GM23338 (cell line): ENCODE results near the gene POLG2. TPM values are rescaled to one million over a fixed set of nuclear protein-coding genes. Genes with fewer than 3 reads are reported as not detected.

ENCODE experiments used
- ATAC-seq: fragments of 200-7000 bp; cut with Tn5 transposase; 3 replicates; pipeline ENCODE4 v1.9.1; 2020
- DNase-seq: peaks from one replicate; pipeline ENCODE4 v3.0.0-alpha.2; 2015; ENCODE audit warnings: low spot score
- H2AFZ ChIP-seq: fragments of 200-600 bp; sonication (generic); 2 replicates; pipeline ENCODE4 v1.8.0; 2016; ENCODE audit warnings: antibody characterized with exemption, mild to moderate bottlenecking, moderate library complexity
- H3F3A ChIP-seq: fragments of 200-600 bp; sonication (generic); replicated peaks from 2 replicates; pipeline ENCODE4 v1.8.0; 2017; ENCODE audit warnings: antibody characterized with exemption, mixed run types, low read depth
- H3K27ac ChIP-seq: fragments of 200-600 bp; sonication (generic); 2 replicates; pipeline ENCODE4 v1.6.1; 2016; ENCODE audit warnings: low read depth
- H3K27me3 ChIP-seq: fragments of 200-600 bp; sonication (generic); 2 replicates; pipeline ENCODE4 v1.8.0; 2016; ENCODE audit warnings: mild to moderate bottlenecking, mixed run types, moderate library complexity; ENCODE audit not compliant: insufficient read depth
- H3K36me3 ChIP-seq: fragments of 200-600 bp; sonication (generic); 2 replicates; pipeline ENCODE4 v1.8.0; 2016; ENCODE audit warnings: mild to moderate bottlenecking; ENCODE audit not compliant: insufficient read depth
- H3K4me1 ChIP-seq: fragments of 200-600 bp; sonication (generic); 2 replicates; pipeline ENCODE4 v1.8.0; 2016; ENCODE audit warnings: mild to moderate bottlenecking, moderate library complexity; ENCODE audit not compliant: insufficient read depth
- H3K4me2 ChIP-seq: fragments of 200-600 bp; sonication (generic); 2 replicates; pipeline ENCODE4 v1.7.1; 2017; ENCODE audit warnings: mixed run types
- H3K4me3 ChIP-seq: fragments of 200-600 bp; sonication (generic); 2 replicates; pipeline ENCODE4 v1.6.1; 2016; ENCODE audit warnings: mixed run types
- H3K79me2 ChIP-seq: fragments of 200-600 bp; sonication (generic); replicated peaks from 2 replicates; pipeline ENCODE4 v1.8.0; 2017; ENCODE audit warnings: mild to moderate bottlenecking; ENCODE audit not compliant: insufficient read depth
- H3K9me2 ChIP-seq: fragments of 200-600 bp; sonication (generic); 2 replicates; pipeline ENCODE4 v1.8.0; 2017; ENCODE audit not compliant: insufficient read depth
- H4K20me1 ChIP-seq: fragments of 200-600 bp; sonication (generic); replicated peaks from 2 replicates; pipeline ENCODE4 v1.8.0; 2017; ENCODE audit warnings: mild to moderate bottlenecking; ENCODE audit not compliant: insufficient read depth
- H3K27ac Mint-ChIP-seq: 2 replicates; pipeline ENCODE4 v1.8.0; 2020; ENCODE audit warnings: inconsistent platforms, mild to moderate bottlenecking, moderate library complexity, mixed read lengths
- H3K27me3 Mint-ChIP-seq: 3 replicates; pipeline ENCODE4 v1.8.0; 2022; ENCODE audit warnings: low read depth, mild to moderate bottlenecking, moderate library complexity, mixed read lengths, inconsistent platforms; ENCODE audit not compliant: insufficient read depth, poor library complexity
- H3K36me3 Mint-ChIP-seq: 3 replicates; pipeline ENCODE4 v1.8.0; 2021; ENCODE audit warnings: low read depth, mild to moderate bottlenecking, inconsistent platforms, moderate library complexity, mixed read lengths
- H3K4me1 Mint-ChIP-seq: 3 replicates; pipeline ENCODE4 v1.8.0; 2020; ENCODE audit warnings: mild to moderate bottlenecking, inconsistent platforms, mixed read lengths
- H3K4me3 Mint-ChIP-seq: 3 replicates; pipeline ENCODE4 v1.8.0; 2021; ENCODE audit warnings: moderate library complexity, mild to moderate bottlenecking, inconsistent platforms, mixed read lengths
- H3K9me3 Mint-ChIP-seq: 3 replicates; pipeline ENCODE4 v1.8.0; 2020; ENCODE audit warnings: moderate library complexity, mild to moderate bottlenecking, inconsistent platforms, mixed read lengths
- CREB1 ChIP-seq: fragments of 250-450 bp; sonication (Bioruptor Pico); IDR thresholded peaks from 2 replicates; pipeline ENCODE4 v1.5.0; 2020; ENCODE audit warnings: low read depth, mild to moderate bottlenecking, moderate library complexity
- EZH2 ChIP-seq: fragments of 200-600 bp; sonication (generic); IDR thresholded peaks from one replicate; pipeline ENCODE4 v1.8.0; 2017; ENCODE audit warnings: antibody characterized with exemption, mild to moderate bottlenecking, low read depth; ENCODE audit not compliant: unreplicated experiment
- JUNB ChIP-seq: IDR thresholded peaks from one replicate; pipeline ENCODE4 v1.6.1; 2016; ENCODE audit warnings: antibody characterized with exemption; ENCODE audit not compliant: unreplicated experiment
- POLR2AphosphoS5 ChIP-seq: IDR thresholded peaks from 2 replicates; pipeline ENCODE4 v1.6.1; 2016; ENCODE audit warnings: antibody characterized with exemption, low read depth
- STAT1 ChIP-seq: IDR thresholded peaks from one replicate; pipeline ENCODE4 v1.6.1; 2016; ENCODE audit warnings: antibody characterized with exemption; ENCODE audit not compliant: unreplicated experiment
- ZNF331 ChIP-seq: fragments of 250-450 bp; sonication (Bioruptor Pico); IDR thresholded peaks from 2 replicates; pipeline ENCODE4 v1.5.0; 2020; ENCODE audit warnings: low read depth, mild to moderate bottlenecking, moderate library complexity
- polyA plus RNA-seq: library from polyadenylated mRNA; unstranded; fragments of >200 nt; fragmentation: Nextera tagmentation; extraction: Ambion mirVana; gene quantifications from 2 replicates; pipeline ENCODE4 v1.2.1, GENCODE V29; 2016
- total RNA-seq: library from RNA; depleted of rRNA; stranded (reverse); fragments of >200 nt; shearing (Covaris generic); gene quantifications from 2 replicates; pipeline ENCODE4 v1.2.3, GENCODE V29; 2014
- TF ChIP-seq, protein P1 (sequence below), 2 experiments: fragments of 200-600 bp in 1 of 2; sonication (generic) in 1 of 2; conservative IDR thresholded peaks; 2 replicates each; pipeline versions ENCODE4 v1.5.1 to v1.6.1; 2016 to 2017; ENCODE audit warnings: antibody characterized with exemption in 2 of 2, low read depth in 2 of 2, mild to moderate bottlenecking in 2 of 2, moderate library complexity in 1 of 2
- TF ChIP-seq, protein P2 (sequence below): fragments of 250-450 bp; sonication (Bioruptor Pico); IDR thresholded peaks from 2 replicates; pipeline ENCODE4 v1.5.0; 2020; ENCODE audit warnings: mild to moderate bottlenecking, moderate library complexity

Gene POLG2
- total and polyA plus RNA-seq, 2 experiments from 2014 or later, result 20.2 to 28.0 TPM

DNA sequence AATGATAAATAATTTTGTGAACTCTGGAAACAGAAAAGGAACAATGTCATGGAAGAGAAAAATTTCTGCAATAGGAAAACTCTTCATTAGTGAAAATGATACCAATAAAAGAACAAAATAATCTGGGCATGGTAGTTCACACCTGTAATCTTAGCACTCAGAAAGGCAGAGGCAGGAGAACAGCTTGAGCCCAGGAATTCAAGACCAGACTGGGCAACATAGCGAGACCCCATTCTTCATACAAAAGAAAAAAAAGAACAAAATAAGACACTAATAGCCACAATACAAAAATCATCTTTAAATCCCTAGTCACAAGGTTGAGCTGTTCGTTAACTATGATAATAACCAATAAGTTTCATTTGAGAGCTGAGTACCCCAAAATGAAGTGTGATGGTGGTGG, 8.6 kb downstream of the POLG2 start (continued):
- no peak for TF ChIP-seq CREB1
- TF ChIP-seq POLR2AphosphoS5, result no peak
- no peak for TF ChIP-seq JUNB
- TF ChIP-seq, protein P1, sequence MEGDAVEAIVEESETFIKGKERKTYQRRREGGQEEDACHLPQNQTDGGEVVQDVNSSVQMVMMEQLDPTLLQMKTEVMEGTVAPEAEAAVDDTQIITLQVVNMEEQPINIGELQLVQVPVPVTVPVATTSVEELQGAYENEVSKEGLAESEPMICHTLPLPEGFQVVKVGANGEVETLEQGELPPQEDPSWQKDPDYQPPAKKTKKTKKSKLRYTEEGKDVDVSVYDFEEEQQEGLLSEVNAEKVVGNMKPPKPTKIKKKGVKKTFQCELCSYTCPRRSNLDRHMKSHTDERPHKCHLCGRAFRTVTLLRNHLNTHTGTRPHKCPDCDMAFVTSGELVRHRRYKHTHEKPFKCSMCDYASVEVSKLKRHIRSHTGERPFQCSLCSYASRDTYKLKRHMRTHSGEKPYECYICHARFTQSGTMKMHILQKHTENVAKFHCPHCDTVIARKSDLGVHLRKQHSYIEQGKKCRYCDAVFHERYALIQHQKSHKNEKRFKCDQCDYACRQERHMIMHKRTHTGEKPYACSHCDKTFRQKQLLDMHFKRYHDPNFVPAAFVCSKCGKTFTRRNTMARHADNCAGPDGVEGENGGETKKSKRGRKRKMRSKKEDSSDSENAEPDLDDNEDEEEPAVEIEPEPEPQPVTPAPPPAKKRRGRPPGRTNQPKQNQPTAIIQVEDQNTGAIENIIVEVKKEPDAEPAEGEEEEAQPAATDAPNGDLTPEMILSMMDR (conservative IDR thresholded peaks at IDR 0.05; ENCODE audit: low read depth in 2 of 2), result no peak

DNA sequence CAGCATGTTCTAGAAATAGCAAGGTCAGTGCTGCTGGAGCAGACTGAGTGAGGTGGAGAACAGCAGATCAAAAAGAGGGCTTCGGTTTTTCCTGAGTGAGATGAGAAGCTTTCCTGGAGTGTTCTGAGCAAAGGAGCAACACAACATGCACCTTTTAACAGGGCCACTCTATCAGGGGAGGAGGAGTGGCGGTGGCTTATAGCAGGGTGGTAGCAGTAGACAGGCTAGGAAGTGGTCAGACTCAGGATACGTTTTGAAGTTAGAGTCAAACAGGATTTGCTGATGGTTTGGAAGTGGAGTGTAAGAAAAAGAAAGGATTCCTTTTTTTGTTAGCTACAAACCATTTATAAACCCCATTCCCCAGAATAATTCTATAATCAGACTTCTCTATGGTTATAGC, 12.5 kb downstream of the POLG2 start:
- Mint-ChIP-seq H3K4me1 (no peaks in the 10 kb centered on the region), H3K27me3 (peaks cover 5% of the 10 kb centered on the region), H3K9me3 (no peaks in the 10 kb centered on the region), H3K36me3 (peaks cover 86% of the 10 kb centered on the region), H3K4me3 (no peak overlapping the region), H3K27ac (peak overlapping the region; percentile 38; the same call in 1 of the 2 replicates)
- no peak for DNase-seq
- no peak for ATAC-seq
- Histone ChIP-seq H3K4me3 (no peak overlapping the region), H3K4me1 (no peaks in the 10 kb centered on the region), H2AFZ (no peak overlapping the region), H3K27ac (no peak overlapping the region), H3K79me2 (no peaks in the 10 kb centered on the region), H3K27me3 (no peaks in the 10 kb centered on the region), H3K4me2 (no peak overlapping the region), H4K20me1 (peaks cover 11% of the 10 kb centered on the region), H3K36me3 (peaks cover 54% of the 10 kb centered on the region), H3F3A (no peaks in the 10 kb centered on the region), H3K9me2 (no peaks in the 10 kb centered on the region)
- TF ChIP-seq ZNF331 (no peak), EZH2 (no peak), STAT1 (no peak), POLR2AphosphoS5 (no peak)
- TF ChIP-seq, protein P2, sequence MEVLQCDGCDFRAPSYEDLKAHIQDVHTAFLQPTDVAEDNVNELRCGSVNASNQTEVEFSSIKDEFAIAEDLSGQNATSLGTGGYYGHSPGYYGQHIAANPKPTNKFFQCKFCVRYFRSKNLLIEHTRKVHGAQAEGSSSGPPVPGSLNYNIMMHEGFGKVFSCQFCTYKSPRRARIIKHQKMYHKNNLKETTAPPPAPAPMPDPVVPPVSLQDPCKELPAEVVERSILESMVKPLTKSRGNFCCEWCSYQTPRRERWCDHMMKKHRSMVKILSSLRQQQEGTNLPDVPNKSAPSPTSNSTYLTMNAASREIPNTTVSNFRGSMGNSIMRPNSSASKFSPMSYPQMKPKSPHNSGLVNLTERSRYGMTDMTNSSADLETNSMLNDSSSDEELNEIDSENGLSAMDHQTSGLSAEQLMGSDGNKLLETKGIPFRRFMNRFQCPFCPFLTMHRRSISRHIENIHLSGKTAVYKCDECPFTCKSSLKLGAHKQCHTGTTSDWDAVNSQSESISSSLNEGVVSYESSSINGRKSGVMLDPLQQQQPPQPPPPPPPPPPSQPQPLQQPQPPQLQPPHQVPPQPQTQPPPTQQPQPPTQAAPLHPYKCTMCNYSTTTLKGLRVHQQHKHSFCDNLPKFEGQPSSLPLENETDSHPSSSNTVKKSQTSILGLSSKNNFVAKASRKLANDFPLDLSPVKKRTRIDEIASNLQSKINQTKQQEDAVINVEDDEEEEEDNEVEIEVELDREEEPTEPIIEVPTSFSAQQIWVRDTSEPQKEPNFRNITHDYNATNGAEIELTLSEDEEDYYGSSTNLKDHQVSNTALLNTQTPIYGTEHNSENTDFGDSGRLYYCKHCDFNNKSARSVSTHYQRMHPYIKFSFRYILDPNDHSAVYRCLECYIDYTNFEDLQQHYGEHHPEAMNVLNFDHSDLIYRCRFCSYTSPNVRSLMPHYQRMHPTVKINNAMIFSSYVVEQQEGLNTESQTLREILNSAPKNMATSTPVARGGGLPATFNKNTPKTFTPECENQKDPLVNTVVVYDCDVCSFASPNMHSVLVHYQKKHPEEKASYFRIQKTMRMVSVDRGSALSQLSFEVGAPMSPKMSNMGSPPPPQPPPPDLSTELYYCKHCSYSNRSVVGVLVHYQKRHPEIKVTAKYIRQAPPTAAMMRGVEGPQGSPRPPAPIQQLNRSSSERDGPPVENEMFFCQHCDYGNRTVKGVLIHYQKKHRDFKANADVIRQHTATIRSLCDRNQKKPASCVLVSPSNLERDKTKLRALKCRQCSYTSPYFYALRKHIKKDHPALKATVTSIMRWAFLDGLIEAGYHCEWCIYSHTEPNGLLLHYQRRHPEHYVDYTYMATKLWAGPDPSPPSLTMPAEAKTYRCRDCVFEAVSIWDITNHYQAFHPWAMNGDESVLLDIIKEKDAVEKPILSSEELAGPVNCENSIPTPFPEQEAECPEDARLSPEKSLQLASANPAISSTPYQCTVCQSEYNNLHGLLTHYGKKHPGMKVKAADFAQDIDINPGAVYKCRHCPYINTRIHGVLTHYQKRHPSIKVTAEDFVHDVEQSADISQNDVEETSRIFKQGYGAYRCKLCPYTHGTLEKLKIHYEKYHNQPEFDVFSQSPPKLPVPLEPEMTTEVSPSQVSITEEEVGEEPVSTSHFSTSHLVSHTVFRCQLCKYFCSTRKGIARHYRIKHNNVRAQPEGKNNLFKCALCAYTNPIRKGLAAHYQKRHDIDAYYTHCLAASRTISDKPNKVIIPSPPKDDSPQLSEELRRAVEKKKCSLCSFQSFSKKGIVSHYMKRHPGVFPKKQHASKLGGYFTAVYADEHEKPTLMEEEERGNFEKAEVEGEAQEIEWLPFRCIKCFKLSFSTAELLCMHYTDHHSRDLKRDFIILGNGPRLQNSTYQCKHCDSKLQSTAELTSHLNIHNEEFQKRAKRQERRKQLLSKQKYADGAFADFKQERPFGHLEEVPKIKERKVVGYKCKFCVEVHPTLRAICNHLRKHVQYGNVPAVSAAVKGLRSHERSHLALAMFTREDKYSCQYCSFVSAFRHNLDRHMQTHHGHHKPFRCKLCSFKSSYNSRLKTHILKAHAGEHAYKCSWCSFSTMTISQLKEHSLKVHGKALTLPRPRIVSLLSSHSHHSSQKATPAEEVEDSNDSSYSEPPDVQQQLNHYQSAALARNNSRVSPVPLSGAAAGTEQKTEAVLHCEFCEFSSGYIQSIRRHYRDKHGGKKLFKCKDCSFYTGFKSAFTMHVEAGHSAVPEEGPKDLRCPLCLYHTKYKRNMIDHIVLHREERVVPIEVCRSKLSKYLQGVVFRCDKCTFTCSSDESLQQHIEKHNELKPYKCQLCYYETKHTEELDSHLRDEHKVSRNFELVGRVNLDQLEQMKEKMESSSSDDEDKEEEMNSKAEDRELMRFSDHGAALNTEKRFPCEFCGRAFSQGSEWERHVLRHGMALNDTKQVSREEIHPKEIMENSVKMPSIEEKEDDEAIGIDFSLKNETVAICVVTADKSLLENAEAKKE (CRISPR knock-in tag), result no peak
